Colon (tissue), 2 donors: ENCODE results near the gene NR4A1.

Source experiments
- FAIRE-seq: peaks from 2 replicates; lab custom pipeline; 2012; peaks lifted over from hg19 to GRCh38; lab: Jason Lieb, UNC
- donor health status: control.
- donor health status: control.

NR4A1 gene

DNA sequence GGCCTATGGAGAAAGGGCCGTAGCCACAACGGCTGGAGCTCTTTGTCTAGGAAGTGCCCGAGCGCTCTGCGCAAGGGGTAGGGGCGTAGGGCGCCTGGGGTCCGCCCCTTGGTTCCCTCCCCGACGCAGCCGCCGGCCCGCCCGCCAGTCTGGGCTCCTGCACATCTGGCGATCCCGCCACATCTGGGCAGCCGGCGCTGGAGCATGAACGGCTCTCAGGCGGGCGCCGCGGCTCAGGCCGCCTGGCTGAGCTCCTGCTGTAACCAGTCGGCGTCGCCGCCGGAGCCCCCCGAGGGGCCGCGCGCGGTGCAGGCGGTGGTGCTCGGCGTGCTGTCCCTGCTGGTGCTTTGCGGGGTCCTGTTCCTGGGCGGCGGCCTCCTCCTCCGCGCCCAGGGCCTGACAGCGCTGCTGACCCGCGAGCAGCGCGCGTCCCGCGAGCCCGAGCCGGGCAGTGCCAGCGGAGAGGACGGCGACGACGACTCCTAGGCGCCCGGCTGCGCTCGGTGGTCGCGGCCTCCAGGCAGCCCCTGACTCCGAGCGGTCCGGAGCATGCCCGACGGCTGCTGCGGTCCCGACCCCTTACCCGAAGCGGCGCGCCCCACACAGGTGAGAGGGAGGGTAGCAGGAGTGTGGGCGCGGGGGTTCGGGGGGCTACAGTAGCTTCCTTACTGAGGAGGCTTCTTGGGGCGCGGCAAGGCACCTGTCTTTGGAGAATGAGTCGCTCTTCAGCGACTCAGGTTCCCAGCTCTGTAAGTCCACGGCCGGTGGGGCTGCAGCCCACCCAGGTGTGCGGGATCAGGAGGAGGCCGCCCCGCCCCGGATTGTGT is 28.5 kb downstream of the NR4A1 start, which contains the start of gene SMIM41:
Gene SMIM41 (plus strand): TSS at position 129 of the 827 bp plus-strand sequence. CDS start 76 bp downstream, at position 205.
- FAIRE-seq, result no peak

DNA sequence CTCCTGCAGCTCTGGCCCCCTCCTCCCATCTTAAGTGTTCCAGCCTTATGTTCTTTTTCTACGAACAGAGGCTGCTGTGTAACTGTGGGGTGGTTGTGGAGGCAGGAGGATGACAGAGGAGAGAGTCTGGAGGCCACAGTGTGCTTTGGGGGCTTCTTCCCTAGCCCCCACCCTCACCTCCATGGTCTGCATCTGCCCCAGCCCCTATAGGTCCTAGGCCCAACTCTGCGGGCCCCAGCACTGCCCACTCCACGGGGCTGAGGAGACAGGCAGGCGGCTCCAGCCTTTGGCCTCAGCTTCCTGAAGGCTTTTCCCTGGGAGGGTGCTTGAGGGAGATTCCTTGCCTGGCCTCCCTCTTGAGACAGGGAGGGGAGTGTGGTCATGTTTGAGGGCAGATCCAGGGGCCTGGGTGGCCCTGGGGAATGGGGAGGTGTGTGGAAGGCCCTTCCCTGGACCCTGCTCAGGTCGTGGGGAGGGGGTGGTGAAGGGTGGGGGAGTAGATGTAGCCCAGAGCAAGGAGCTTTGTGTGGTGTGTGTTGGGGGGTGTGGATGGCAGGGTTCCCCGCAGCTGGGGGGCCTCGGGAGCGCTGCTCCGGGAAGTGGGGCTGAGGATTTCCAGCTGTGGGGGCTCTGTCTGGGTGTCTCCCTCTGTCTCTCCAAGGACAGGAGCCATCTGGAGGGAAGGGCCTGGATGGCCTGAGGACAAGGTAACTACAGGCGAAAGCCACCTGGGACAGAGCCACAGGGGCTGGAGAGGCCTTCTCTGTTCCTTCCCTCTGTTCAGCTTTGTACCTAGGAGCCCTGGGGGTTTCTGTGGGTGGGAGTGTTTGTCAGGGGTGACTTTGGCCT is 29.4 kb downstream of the NR4A1 start:
- FAIRE-seq, result no peak

DNA sequence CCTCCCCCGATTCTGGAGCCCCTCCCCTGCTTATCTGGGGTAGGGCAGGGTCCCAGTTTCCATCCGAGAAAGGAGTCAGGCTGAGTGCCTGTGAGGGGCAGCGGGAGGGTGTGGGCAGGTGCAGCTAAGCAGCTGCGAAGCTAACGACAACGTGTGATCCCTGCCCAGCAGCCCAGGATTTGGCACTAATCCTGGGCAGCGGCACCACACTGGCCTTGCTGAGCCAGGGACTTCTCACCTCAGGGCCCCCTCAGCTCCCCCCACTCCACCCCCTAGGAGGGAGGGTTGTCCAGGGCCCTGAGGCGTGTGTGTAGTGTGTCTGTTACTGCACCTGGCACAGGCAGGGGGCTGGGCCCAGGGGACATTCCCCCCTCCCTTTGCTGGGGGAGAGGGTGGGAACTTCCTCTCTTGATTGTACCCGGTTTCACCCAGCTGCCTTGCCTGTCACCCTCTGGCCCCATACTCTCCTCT is 30.1 kb downstream of the NR4A1 start:
- no peak for FAIRE-seq

DNA sequence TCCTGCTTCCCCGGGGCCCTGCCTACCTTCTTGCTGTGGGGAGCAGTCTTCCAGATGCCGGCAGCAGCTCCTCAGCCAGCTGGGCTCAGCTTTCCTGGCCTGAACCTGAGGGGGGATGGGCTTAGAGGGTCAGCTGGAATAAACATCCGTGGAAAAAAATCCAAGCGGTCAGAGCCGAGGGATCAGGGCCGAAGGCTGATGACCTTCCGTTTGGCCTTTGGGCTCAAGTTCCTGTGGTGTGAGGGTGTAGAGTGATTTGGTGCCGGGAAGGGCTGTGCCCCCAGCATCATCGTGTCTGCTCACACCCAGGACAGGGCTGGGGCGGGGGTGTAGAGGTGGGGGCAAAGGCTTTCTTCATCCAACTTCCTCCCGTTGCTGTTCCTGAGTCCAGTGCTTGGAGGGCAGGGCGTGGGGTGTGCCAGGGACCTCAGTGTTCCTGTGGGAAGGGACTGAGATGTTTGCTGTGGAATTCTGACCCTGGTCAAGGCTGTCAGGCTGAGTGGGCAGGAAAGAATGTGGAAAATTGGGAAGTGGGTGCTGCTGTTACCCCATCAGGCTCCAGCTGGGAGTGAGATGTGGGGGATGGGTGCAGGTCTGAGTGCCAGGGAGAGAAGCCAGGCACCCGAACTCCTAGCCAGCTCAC is 30.9 kb downstream of the NR4A1 start:
- no peak for FAIRE-seq

DNA sequence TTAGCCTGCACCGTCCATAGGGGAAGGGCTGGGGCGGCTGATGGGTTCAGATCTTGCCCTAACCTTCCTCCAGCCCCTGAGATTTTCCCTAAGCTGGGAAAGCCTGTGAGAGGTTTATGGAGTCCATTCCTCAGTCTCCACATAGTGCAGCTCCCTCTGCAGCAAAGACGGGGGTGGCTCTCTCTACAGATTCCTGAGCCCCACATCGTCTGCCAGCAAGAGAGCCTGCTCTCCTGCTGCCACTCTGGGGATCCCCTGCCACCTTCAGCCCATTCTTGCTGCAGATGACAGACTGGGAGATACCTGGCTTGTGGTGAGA is 31.4 kb downstream of the NR4A1 start:
- FAIRE-seq, result no peak

DNA sequence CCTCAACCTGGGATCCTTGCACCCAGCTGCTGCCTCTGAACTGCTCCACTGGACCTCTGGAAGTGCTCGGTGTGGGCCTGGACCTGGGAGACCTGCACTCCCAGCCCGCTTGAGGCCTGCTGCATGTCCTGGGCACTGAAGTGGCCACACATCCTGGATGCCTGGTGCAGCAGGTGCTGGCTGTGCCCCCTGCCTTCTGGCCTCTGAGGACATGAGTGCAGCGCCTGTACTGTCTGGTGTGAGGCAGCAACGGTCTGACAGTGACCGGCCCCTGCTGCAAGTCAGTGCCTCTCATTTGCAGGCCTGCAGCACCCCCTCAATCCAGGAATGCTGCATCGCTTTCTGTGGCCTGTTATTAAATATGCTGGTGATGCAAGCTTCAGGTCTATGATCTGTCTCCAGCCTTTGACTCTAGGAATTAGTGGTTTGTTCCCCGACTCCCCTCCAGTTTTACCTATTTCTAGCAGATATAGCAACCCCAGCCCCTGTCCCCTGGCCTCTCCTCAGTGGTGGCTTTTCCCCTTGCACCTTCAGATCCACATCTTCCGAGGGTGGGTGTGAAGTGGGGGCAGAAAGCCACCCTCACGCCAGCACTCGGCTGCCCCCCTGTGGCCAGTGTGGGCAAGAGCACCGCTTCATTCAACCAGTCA is 31.9 kb downstream of the NR4A1 start:
- no peak for FAIRE-seq

DNA sequence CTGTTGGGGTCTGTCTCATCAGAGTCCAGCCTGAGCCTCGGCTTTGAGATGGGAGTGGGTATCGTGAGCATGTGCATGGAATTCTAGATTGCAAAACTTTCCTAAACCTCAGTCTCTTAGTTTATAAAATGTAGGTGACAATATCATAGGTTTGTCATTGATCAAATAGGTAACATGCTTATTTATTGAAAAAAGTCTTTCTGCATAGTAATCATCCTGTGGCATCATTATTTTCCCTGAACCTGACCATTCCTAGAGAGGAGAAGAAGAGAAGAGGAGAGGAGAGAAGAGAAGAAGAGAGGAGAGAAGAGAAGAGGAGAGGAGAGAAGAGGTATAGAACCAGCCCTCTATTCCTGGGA is 32.4 kb downstream of the NR4A1 start:
- FAIRE-seq, result no peak

DNA sequence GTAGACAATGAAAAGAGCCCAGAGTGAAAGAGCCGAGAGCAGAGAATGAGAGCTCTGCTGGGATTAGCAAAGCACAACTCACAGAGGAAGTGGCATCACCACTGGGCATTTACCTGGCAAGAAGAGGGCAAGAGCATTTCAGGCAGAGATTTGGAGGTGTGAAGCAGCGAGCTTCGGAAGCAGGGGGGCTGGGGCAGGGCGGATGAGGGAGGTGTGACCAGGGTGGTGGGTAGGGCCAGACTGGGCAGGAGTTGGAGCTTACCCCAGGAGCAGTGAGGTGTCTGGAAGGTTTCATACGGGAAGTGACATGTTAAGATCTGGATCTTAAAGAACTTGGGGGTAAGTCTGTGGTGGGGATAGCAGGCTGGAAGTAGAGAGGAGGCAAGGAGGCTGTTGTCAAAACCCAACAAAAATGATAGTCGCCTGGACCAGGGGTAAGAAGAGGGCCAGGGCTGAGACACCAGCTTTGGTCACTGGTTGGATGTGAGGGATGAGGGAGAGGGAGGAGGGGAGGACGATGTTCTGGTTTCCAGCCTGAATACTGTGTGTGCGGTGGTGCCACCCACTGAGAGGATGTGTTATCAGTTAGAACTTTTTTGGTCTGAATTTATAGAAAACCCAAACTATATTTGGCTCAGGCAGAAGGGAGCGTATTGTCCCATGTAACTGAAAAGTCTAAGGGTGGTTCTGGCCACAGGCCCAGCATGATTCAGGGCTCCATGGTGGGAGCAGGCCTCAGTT is 33.4 kb downstream of the NR4A1 start:
- FAIRE-seq, result no peak

DNA sequence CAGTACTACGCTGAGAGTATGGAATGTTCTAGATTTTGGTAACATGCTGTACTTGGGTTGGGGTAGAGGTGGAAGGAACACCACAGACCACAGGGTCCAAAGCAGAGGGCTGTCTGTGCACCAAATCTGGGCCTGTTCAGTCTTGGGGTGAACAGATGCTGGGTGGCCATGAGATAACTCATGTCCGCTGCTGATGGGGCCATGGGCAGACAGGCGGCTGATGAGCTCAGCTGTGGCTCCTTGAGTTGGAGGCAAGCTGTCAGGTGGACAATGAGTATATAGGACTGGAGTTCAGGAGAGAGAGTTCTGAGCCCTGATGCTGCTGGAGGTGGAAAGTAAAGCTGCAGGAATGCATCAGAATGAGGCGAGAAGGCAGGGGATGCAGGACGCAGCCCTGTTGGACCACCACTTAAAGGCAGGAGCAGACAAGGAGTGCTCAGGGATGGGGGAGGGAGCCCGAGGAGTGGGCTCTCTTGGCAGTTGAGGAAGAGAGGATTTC is 34.5 kb downstream of the NR4A1 start:
- FAIRE-seq, result no peak

DNA sequence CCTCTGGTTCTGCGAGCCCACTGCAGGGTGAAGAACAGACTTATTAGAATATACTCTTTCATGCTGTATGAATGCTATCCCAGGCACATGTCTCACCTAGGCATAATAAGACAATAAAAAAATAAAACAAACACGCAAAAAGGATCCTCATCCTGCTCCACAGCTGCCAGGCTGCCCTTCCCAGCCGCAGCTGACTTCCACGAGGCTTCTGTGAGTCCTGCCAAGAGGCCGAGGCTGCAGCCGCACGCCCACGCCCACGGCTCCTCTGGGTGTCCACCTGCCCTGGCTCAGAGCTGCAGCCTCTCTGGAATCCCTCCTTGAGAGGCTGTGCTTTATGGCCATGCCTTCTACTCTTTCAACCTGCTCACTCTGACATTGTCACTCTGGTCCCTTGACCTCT is 35.1 kb downstream of the NR4A1 start:
- FAIRE-seq, result no peak

DNA sequence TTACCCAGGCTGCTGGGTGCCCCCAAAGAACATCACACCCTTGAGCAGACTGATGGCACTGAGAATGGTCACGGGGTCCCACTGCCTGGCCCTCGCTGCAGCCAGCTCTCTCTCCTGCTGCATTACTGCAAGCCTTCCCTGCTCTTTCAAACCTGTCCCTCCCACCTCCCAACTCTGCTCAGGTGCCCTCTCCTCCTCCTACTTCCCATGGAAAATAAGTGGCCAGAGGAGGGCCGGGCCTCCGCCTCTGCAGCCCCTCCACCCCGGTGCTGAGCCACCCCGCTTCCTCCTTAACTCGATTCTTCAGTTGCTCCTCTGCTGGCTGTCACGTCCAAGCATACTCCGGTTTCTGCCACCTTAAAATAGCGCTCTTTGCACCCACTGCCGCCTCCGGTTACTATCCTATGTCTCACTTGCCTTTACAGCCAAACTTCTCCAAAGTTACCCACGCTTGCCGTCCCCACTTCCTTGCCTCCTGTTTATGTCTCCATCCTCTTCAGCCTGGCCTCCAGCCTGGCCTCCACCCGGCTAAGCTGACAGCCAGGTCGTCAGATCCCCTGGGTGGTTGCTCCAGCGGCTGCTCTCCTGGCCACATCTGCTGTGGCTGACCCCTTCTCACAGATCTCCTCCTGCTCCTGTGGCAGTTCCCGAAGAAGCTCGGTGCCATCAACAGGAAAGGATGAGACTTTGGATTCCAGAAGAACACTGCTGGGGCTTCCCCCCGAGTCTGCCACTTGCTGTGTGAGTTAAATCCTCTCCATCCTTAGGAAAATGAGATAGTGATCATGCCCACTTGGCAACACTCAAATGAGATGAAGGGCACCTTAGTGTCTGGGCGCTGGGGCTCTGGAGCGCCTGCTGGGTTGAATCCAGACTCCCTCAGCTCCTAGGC is 35.9 kb downstream of the NR4A1 start:
- no peak for FAIRE-seq

DNA sequence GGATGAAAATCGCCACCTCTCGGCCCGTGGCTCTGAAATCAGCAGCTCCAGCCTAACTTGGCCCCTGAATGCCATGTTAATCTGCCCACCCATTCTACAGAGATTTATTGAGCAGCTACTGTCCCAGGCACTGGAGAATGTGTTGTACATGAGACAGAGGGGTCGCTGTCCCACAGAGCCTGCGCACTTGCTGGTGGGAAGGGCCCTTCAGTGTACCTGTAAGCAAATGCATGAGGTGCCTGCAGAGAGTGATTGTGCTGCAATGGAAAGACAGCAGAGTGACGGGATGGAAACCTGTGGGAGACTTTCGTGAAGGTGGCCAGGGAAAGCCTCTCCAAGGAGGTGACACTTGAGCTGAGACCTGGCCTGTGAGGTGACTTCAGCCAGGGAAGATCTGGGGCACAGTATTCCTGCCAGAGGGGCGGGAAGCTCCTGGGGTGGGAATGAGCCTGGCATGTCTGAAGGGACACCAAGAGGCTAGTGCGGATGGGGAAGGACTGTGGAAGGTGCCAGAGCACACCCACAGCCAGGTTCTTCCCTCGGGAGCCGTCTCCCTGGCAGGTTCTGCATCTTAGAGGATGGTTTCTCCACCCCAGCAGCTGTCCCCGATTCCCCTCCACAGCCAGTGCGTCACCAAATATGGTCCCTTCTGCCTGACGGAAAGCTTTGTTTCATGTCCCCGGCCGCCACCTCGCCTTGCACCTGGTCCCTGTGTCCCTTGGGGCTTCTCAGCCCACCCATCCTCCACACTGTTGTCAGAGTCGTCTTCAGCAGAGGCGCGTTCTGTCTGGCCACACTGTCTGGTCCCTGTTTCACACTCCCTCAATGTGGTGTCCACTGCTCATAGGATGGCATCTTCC is 36.9 kb downstream of the NR4A1 start:
- no peak for FAIRE-seq

DNA sequence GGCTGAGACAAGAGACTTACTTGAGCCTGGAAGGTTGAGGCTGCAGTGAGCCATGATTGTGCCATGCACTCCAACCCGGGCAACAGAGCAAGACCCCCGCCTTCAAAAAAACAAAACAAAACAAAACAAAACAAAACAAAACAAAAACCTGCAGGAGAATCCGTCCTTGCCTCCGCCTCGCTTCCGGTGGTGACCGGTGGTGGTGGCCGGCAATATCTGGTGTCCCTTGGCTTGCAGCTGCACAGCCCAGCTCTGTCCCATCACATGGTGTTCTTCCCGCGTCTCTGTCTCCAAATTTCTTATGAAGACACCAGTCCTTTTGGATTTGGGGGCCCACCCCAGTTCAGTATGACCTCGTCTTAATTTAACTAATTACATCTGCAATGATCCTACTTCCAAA is 38.2 kb downstream of the NR4A1 start:
- FAIRE-seq, result no peak

DNA sequence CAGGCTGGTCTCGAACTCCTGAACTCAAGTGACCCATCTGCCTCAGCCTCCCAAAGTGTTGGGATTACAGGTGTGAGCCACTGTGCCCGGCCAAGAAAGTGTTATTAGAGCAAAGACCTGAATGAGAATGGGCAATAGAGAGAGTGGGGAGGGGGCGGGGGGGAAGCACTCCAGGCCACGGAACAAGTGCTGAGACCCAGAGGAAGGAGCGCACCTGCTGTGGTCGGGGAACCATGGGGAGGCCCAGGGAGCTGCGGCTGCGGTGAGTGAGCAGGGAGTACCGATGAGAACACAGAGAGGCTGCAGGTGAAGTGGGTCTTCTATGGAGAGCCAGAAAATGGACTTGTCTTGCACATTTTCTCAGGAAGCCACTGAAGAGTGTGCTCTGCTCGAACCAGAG is 39.0 kb downstream of the NR4A1 start:
- no peak for FAIRE-seq

DNA sequence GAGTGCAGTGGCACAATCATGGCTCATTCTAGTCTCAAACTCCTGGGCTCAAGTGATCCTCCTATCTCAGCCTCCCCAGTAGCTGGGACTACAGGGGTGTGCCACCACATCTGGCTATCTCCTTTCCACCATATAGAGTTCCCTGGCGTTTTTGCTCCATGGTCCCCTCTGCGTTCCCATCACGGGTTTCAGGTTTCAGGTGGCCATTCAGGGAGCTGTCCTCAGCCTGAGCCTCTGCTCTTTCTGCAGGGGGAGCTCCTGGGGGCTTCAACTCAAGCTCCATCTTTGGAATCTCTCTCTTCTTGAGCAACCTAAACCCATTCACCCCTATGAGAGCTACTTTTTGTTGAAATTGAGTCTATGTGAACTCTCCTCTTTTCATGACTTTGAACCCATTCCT is 39.8 kb downstream of the NR4A1 start:
- no peak for FAIRE-seq

DNA sequence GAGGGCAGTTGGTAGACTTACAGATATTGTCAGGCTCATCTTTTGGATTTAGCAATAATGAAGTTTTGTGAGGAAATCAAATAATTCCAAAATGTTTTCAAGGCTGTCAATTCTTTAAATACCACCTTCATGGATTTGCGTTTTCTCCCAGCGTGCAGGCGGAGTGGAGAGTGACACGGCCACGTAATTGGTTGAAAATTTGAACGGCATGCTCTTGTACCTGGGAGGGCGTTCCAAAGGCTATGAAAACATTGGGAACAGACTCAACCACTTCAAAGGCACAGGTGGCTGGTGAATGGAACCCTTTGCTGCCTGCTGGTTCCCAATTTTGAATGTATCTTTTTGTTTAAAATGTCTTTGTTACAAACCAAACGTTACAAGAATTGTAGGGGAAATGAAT is 40.6 kb downstream of the NR4A1 start:
- no peak for FAIRE-seq

DNA sequence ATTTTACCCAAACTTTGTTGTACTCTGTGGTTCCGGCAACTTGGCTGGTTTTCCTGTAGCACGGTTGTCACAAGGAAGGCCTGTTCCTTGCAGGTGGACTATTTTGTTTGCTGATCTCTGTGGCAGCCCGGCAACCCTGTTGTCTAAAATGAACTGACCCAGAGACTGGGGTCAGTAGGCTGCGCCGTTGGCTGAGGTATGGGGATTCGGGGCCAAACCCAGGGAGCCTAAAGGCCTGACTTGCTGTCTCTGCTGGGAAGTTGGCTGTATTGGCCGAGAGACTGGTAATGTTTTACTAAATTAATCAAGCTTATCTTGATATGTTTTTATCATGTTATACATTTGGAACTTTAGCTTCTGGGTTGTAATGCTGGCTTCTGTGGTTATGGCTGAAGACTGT is 42.1 kb downstream of the NR4A1 start:
- no peak for FAIRE-seq

DNA sequence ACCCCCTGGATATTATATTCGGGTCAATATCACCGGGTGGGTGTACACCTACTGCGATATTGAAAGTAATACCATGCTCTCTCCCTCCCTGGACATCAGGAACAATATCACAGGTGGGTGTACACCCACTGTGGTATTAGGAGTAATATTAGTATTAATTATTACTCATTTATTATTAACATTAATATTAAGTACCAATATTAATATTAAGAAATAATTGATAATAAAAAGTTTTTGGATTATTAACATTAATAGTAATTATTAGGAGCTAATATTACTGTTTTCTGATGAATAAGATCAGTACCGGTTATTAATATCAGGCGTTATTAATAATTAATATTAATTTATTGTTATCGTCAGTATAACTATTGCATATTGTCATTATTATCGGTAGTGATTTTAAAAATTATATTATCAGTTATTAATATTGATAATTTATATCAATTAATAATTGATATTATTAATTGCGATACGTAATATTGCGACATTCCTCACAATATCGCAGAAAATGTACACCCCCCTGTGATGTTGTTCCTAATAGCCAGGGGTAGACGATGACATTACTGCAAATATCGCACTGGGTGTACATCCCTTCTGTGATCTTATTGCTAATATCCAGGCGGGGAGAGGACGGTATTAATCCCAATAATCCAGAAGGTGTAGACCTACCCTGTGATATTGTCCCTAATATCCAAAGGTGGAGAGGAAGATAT is 45.2 kb downstream of the NR4A1 start:
- peak; percentile 21 for FAIRE-seq
